NCI-H2107 treated with DMSO at 0.1 percent for 48 hours (cell line): ENCODE measurements around the gene PPP1R3G.
"Not testable (repeated sequence)": the region's sequence is repeated elsewhere in the genome, so short reads cannot be mapped to it uniquely, and the experiment has no call there.

Experiments used
- DNase-seq: peaks from one replicate; lab custom pipeline; 2025; ENCODE audit not compliant: unreplicated experiment; lab: John Stamatoyannopoulos, UW

Gene PPP1R3G

GRCh38 chr6:5116243-5116991, 31.3 kb downstream of the PPP1R3G start:
- DNase-seq: no peak

GRCh38 chr6:5119090-5119951, 34.2 kb downstream of the PPP1R3G start:
- no peak for DNase-seq

- no peak for DNase-seq
These were observed 34.9 kb downstream of the PPP1R3G start for GRCh38 chr6:5120011-5120410.

GRCh38 chr6:5120543-5120942, 35.4 kb downstream of the PPP1R3G start:
- not testable (repeated sequence) for DNase-seq

GRCh38 chr6:5121479-5121878, 36.3 kb downstream of the PPP1R3G start:
- no peak for DNase-seq

- no peak for DNase-seq
These were observed 36.8 kb downstream of the PPP1R3G start for GRCh38 chr6:5121956-5122355.

- no peak for DNase-seq
These were observed 37.5 kb downstream of the PPP1R3G start for GRCh38 chr6:5122504-5123112.

GRCh38 chr6:5123296-5124143, 38.4 kb downstream of the PPP1R3G start:
- DNase-seq: no peak

- no peak for DNase-seq
These were observed 39.4 kb downstream of the PPP1R3G start for GRCh38 chr6:5124526-5124925.

- no peak for DNase-seq
These were observed 40.2 kb downstream of the PPP1R3G start for GRCh38 chr6:5125152-5126006.

- DNase-seq: no peak
These were observed 41.1 kb downstream of the PPP1R3G start for GRCh38 chr6:5126214-5126613.

GRCh38 chr6:5127106-5127687, 42.1 kb downstream of the PPP1R3G start:
- DNase-seq: no peak

- no peak for DNase-seq
These were observed 43.2 kb downstream of the PPP1R3G start for GRCh38 chr6:5128351-5128750.

GRCh38 chr6:5130135-5130866, 45.2 kb downstream of the PPP1R3G start:
- no peak for DNase-seq

- no peak for DNase-seq
These were observed 47.6 kb downstream of the PPP1R3G start for GRCh38 chr6:5132731-5133130.

GRCh38 chr6:5133943-5134342, 48.8 kb downstream of the PPP1R3G start:
- DNase-seq: no peak

GRCh38 chr6:5135788-5136376, 50.7 kb downstream of the PPP1R3G start:
- no peak for DNase-seq

GRCh38 chr6:5136851-5137250, 51.7 kb downstream of the PPP1R3G start:
- no peak for DNase-seq
